ENCODE data around the gene ATRAID.

The ATRAID gene

DNA sequence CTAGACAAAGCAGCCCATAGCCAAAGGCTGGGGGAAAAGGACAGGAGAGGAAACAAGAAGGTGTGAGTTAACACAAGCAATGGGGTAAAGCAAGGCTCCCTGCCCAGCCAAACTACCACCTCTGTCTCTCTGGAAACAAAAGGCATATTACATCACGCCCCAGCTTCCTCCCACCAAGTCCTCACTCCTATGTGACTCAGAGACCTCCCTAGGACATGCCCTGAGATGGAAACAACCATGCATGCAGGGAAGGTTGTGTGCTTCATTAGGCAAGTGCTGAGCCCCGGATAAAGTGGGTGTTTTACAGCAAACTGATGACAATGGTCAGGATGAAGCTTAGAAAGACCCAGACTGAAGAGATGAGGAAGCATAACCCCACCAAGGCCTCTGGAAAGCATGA is 9.0 kb upstream of the ATRAID start:
- Histone ChIP-seq H3K4me3 (ENCODE audit: insufficient read depth, low read length, poor library complexity, severe bottlenecking) (no peak overlapping the region), H3K9me3 (ENCODE audit: insufficient read depth, low read length) (no peaks in the 10 kb centered on the region), H3K9me2 (replicated peaks; ENCODE audit: insufficient read depth, low read length) (no peaks in the 10 kb centered on the region), H4K20me1 (ENCODE audit: low read depth, low read length) (no peaks in the 10 kb centered on the region), H3K9ac (ENCODE audit: low read length) (no peak overlapping the region), H3K27ac (ENCODE audit: low read depth, low read length) (no peak overlapping the region), H3K79me2 (ENCODE audit: insufficient read depth, low read length) (no peaks in the 10 kb centered on the region), H3K36me3 (ENCODE audit: low read length) (no peaks in the 10 kb centered on the region; the same call in 1 of the 2 replicates), H3K27me3 (ENCODE audit: low read length) (no peaks in the 10 kb centered on the region), H3K4me2 (ENCODE audit: low read depth, low read length, poor library complexity, severe bottlenecking) (no peak overlapping the region), H3F3A (ENCODE audit: insufficient read depth) (no peaks in the 10 kb centered on the region), H2AFZ (ENCODE audit: low read depth, low read length, severe bottlenecking) (no peak overlapping the region)
- TF ChIP-seq, protein P1, sequence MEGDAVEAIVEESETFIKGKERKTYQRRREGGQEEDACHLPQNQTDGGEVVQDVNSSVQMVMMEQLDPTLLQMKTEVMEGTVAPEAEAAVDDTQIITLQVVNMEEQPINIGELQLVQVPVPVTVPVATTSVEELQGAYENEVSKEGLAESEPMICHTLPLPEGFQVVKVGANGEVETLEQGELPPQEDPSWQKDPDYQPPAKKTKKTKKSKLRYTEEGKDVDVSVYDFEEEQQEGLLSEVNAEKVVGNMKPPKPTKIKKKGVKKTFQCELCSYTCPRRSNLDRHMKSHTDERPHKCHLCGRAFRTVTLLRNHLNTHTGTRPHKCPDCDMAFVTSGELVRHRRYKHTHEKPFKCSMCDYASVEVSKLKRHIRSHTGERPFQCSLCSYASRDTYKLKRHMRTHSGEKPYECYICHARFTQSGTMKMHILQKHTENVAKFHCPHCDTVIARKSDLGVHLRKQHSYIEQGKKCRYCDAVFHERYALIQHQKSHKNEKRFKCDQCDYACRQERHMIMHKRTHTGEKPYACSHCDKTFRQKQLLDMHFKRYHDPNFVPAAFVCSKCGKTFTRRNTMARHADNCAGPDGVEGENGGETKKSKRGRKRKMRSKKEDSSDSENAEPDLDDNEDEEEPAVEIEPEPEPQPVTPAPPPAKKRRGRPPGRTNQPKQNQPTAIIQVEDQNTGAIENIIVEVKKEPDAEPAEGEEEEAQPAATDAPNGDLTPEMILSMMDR (IDR thresholded peaks at IDR 0.05; ENCODE audit: insufficient read depth, low read length, poor library complexity, severe bottlenecking): no peak
- no peak for TF ChIP-seq EZH2phosphoT487 (conservative IDR thresholded peaks at IDR 0.05; ENCODE audit: low read length)

DNA sequence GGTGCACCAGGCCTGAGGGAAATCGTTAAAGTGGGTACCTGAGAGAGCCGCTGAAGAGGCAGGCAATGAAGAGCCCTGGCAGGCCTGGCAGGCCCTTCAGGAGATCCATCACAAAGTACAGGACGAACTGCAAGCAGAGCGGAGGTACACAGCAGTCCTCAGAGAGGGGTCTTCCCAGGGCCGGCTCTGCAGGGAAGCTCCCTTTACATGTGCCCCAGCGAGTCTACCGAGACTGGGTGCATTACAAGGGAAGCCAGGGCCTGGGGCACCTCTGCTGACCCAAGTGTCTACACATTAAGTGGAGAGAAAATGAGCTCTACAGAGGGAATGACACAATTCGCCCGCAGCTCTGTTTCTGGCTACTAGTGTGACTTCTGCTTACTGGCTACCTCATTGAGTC is 8.1 kb upstream of the ATRAID start:
- no peak overlapping the region for H3K4me2 ChIP-seq (ENCODE audit: low read depth, low read length, poor library complexity, severe bottlenecking)
- H3F3A ChIP-seq (ENCODE audit: insufficient read depth): no peaks in the 10 kb centered on the region
- no peaks in the 10 kb centered on the region for H3K27me3 ChIP-seq (ENCODE audit: low read length)
- no peak overlapping the region for H3K27ac ChIP-seq (ENCODE audit: low read depth, low read length)
- no peaks in the 10 kb centered on the region for H3K79me2 ChIP-seq (ENCODE audit: insufficient read depth, low read length)
- H4K20me1 ChIP-seq (ENCODE audit: low read depth, low read length): no peaks in the 10 kb centered on the region
- TF ChIP-seq, protein P1 (IDR thresholded peaks at IDR 0.05; ENCODE audit: insufficient read depth, low read length, poor library complexity, severe bottlenecking): no peak
- TF ChIP-seq EZH2phosphoT487 (conservative IDR thresholded peaks at IDR 0.05; ENCODE audit: low read length): no peak
- no peak overlapping the region for H2AFZ ChIP-seq (ENCODE audit: low read depth, low read length, severe bottlenecking)
- H3K9me2 ChIP-seq (replicated peaks; ENCODE audit: insufficient read depth, low read length): no peaks in the 10 kb centered on the region
- H3K9me3 ChIP-seq (ENCODE audit: insufficient read depth, low read length): no peaks in the 10 kb centered on the region
- H3K4me3 ChIP-seq (ENCODE audit: insufficient read depth, low read length, poor library complexity, severe bottlenecking): no peak overlapping the region
- no peaks in the 10 kb centered on the region; the same call in 1 of the 2 replicates for H3K36me3 ChIP-seq (ENCODE audit: low read length)
- no peak overlapping the region for H3K9ac ChIP-seq (ENCODE audit: low read length)

DNA sequence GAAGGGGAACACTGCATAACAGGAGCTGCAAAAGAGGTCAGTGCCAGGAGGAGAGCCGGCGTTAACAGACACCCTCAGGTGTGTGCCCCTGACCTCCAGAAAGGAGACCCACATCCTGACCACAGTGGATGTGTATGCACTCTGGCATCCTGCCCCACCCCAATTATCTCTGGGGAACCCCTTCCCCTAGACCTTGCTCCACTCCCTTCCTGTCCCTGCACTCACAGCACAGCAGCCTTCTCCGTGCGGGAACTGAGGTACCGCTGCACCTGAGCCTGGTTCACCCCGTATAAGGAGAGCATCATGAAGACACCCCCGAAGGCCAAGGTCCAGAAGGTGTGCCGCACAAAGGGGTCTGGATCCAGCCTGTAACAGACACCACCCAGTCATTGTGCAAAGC is 7.3 kb upstream of the ATRAID start:
- no peaks in the 10 kb centered on the region for H3K9me3 ChIP-seq (ENCODE audit: insufficient read depth, low read length)
- H3K9me2 ChIP-seq (replicated peaks; ENCODE audit: insufficient read depth, low read length): no peaks in the 10 kb centered on the region
- no peaks in the 10 kb centered on the region for H3K79me2 ChIP-seq (ENCODE audit: insufficient read depth, low read length)
- TF ChIP-seq, protein P1 (IDR thresholded peaks at IDR 0.05; ENCODE audit: insufficient read depth, low read length, poor library complexity, severe bottlenecking): no peak
- no peak for TF ChIP-seq EZH2phosphoT487 (conservative IDR thresholded peaks at IDR 0.05; ENCODE audit: low read length)
- H3F3A ChIP-seq (ENCODE audit: insufficient read depth): no peaks in the 10 kb centered on the region
- H3K4me3 ChIP-seq (ENCODE audit: insufficient read depth, low read length, poor library complexity, severe bottlenecking): no peak overlapping the region
- no peaks in the 10 kb centered on the region for H3K27me3 ChIP-seq (ENCODE audit: low read length)
- H3K36me3 ChIP-seq (ENCODE audit: low read length): no peaks in the 10 kb centered on the region; the same call in 1 of the 2 replicates
- no peaks in the 10 kb centered on the region for H4K20me1 ChIP-seq (ENCODE audit: low read depth, low read length)
- H3K27ac ChIP-seq (ENCODE audit: low read depth, low read length): no peak overlapping the region
- H2AFZ ChIP-seq (ENCODE audit: low read depth, low read length, severe bottlenecking): no peak overlapping the region
- no peak overlapping the region for H3K4me2 ChIP-seq (ENCODE audit: low read depth, low read length, poor library complexity, severe bottlenecking)
- H3K9ac ChIP-seq (ENCODE audit: low read length): no peak overlapping the region

Data from SU-DHL-6 (cell line).